Esophagus muscularis mucosa (tissue), 4 donors: ENCODE results near the gene MTG1. TPM values are rescaled to one million over a fixed set of nuclear protein-coding genes. Genes with fewer than 3 reads are reported as not detected.

Source experiments
- DNase-seq: peaks from one replicate; pipeline ENCODE4 v3.0.0-alpha.2; 2017; ENCODE audit errors: extremely low spot score
- H3K27ac ChIP-seq, 4 donors: fragments of 200-600 bp; sonication (generic); replicated peaks in 1 of 4; 1 replicate in 3 of 4; 2 replicates in 1 of 4; pipeline ENCODE4 v1.5.1; 2016 to 2019; ENCODE audit warnings: mild to moderate bottlenecking in 1 of 4
- H3K27me3 ChIP-seq, 4 donors: fragments of 200-600 bp; sonication (generic); one replicate each; pipeline versions ENCODE4 v1.5.1 to v1.6.0; 2016 to 2019
- H3K36me3 ChIP-seq, 4 donors: fragments of 200-600 bp; sonication (generic); one replicate each; pipeline ENCODE4 v1.5.1; 2016 to 2019
- H3K4me1 ChIP-seq, 4 donors: fragments of 200-600 bp; sonication (generic); one replicate each; pipeline ENCODE4 v1.5.1; 2016 to 2019
- H3K4me3 ChIP-seq, 4 donors: fragments of 200-600 bp; sonication (generic); 1 replicate in 2 of 4; 2 replicates in 2 of 4; pipeline ENCODE4 v1.5.1; 2016 to 2019; ENCODE audit warnings: mild to moderate bottlenecking in 4 of 4, moderate library complexity in 1 of 4
- H3K9me3 ChIP-seq, 4 donors: fragments of 200-600 bp; sonication (generic); 1 replicate in 3 of 4; 2 replicates in 1 of 4; pipeline ENCODE4 v1.5.1; 2016 to 2019
- EP300 ChIP-seq: sonication (generic); formaldehyde crosslinking; IDR thresholded peaks from one replicate; pipeline ENCODE4 v1.6.1; 2017; ENCODE audit warnings: antibody characterized with exemption
- POLR2A ChIP-seq: fragments of 450-650 bp; IDR thresholded peaks from one replicate; pipeline ENCODE4 v1.6.1; 2017; ENCODE audit warnings: antibody characterized with exemption, moderate library complexity, mild to moderate bottlenecking, low read depth
- POLR2AphosphoS5 ChIP-seq, 2 donors: sonication (generic); formaldehyde crosslinking; IDR thresholded peaks; one replicate each; pipeline ENCODE4 v1.6.1; 2017; ENCODE audit warnings: antibody characterized with exemption in 2 of 2
- WGBS: methylation state at CpG from one replicate; pipeline ENCODE4 v1.1.5; 2018; 5-methylcytosine and 5-hydroxymethylcytosine counted together
- intact Hi-C: fragments of 100-400 bp; cut with DNase I; formaldehyde crosslinking; loops from one replicate; pipeline ENCODE4 v1.15.1; 2023
- total RNA-seq, 4 donors: library from RNA; depleted of rRNA; stranded (reverse); fragments of >200 nt; gene quantifications; one replicate each; pipeline versions ENCODE4 v1.1.0 to v1.2.1, GENCODE V29; 2016
- TF ChIP-seq, protein P1 (sequence below), 3 experiments: fragments of 200-600 bp in 2 of 3; fragments of 450-650 bp in 1 of 3; sonication (generic) in 2 of 3; IDR thresholded peaks; one replicate each; pipeline ENCODE4 v1.5.1; 2017 to 2019; ENCODE audit warnings: antibody characterized with exemption in 3 of 3, mild to moderate bottlenecking in 2 of 3, moderate library complexity in 1 of 3

Gene MTG1, protein sequence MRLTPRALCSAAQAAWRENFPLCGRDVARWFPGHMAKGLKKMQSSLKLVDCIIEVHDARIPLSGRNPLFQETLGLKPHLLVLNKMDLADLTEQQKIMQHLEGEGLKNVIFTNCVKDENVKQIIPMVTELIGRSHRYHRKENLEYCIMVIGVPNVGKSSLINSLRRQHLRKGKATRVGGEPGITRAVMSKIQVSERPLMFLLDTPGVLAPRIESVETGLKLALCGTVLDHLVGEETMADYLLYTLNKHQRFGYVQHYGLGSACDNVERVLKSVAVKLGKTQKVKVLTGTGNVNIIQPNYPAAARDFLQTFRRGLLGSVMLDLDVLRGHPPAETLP
- 10 to 100 TPM; 12.6 to 23.6 (median 15.9) TPM for total RNA-seq

DNA sequence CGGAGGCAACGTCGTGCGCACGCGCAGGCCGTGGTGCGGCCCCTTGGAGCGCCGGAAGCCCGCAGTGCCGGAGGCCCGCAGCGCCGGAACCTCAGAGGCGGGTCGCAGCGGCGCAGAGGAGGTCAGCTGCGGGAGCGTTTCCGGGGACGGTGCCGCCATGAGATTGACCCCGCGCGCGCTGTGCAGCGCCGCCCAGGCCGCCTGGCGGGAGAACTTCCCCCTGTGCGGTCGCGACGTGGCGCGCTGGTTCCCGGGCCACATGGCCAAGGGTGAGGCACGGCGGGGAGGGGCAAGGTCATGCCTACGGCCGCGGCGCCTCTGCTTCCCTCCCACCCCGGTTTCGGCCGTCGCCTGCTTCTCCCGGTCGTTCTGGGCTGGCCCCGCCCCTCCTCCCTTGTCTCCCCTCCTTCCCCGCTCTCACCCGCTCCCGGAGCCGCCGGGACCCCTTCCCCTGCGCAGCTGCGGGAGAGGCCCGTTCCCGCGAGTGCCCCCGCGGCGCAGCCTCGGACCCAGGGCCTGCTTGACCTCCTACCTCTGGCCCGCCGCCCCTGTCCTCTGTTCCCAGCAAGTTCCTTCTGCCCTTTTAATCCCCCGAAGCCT, at the start of gene MTG1:
TSS of gene MTG1 (plus strand) at position 94 of the 600 bp plus-strand sequence. CDS start at position 158, 64 bp downstream.
- Histone ChIP-seq H3K4me3 (peak within 1 kb of the TSS; percentile 67 to 93 (median 81)), H3K27ac (peak within 1 kb of the TSS; percentile 75 to 86 (median 82)), H3K27me3 (no peaks in the 10 kb centered on the region), H3K36me3 (peaks cover 8 to 63% (median 34%) of the 10 kb centered on the region in 4 donors), H3K4me1 (peaks cover 14 to 20% (median 17%) of the 10 kb centered on the region in 4 donors), H3K9me3 (no peaks in the 10 kb centered on the region)
- TF ChIP-seq, protein P1, sequence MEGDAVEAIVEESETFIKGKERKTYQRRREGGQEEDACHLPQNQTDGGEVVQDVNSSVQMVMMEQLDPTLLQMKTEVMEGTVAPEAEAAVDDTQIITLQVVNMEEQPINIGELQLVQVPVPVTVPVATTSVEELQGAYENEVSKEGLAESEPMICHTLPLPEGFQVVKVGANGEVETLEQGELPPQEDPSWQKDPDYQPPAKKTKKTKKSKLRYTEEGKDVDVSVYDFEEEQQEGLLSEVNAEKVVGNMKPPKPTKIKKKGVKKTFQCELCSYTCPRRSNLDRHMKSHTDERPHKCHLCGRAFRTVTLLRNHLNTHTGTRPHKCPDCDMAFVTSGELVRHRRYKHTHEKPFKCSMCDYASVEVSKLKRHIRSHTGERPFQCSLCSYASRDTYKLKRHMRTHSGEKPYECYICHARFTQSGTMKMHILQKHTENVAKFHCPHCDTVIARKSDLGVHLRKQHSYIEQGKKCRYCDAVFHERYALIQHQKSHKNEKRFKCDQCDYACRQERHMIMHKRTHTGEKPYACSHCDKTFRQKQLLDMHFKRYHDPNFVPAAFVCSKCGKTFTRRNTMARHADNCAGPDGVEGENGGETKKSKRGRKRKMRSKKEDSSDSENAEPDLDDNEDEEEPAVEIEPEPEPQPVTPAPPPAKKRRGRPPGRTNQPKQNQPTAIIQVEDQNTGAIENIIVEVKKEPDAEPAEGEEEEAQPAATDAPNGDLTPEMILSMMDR (IDR thresholded peaks at IDR 0.05): peak; percentile 25 to 39 (median 37)
- TF ChIP-seq EP300 (no peak), POLR2AphosphoS5 (IDR thresholded peaks at IDR 0.05) (peak; percentile 89 to 91), POLR2A (peak; percentile 46)
- peak; percentile 96 for DNase-seq
- 1% methylated on average over 41 of the region's 69 CpGs for whole genome bisulfite sequencing
- intact Hi-C loops: no loop called here

DNA sequence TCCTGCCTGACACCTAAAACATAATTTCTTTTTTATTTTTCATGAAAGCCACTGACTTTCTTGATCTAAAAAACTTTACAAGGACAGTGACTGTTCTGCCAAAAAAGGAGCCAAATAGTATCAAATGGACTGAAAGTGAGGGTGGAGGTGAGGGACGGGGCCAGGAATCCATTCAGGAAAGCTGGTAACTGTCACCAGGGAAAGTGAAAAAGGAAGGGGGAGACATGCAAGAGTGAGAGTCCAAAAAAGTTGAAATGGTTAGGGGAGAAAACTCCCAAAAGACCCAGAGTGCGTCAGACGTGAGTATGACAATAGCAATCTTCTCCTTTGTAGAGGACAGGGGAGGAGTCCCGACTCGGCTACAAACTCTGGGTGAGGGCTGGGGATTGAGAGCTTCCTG, 49.7 kb upstream of the MTG1 start:
- intact Hi-C loops: no loop called here
- Histone ChIP-seq H3K9me3 (no peaks in the 10 kb centered on the region), H3K27ac (no peak overlapping the region), H3K36me3 (no peaks in the 10 kb centered on the region), H3K4me3 (no peak overlapping the region), H3K4me1 (peaks cover 0 to 4% (median 0%) of the 10 kb centered on the region in 4 donors), H3K27me3 (peaks cover 0 to 95% (median 15%) of the 10 kb centered on the region in 4 donors)
- TF ChIP-seq POLR2A: no peak
- TF ChIP-seq EP300: no peak
- TF ChIP-seq POLR2AphosphoS5 (IDR thresholded peaks at IDR 0.05): no peak
- TF ChIP-seq, protein P1 (IDR thresholded peaks at IDR 0.05): no peak
- no peak for DNase-seq
- 70% methylated on average over 5 of the region's 5 CpGs for WGBS

DNA sequence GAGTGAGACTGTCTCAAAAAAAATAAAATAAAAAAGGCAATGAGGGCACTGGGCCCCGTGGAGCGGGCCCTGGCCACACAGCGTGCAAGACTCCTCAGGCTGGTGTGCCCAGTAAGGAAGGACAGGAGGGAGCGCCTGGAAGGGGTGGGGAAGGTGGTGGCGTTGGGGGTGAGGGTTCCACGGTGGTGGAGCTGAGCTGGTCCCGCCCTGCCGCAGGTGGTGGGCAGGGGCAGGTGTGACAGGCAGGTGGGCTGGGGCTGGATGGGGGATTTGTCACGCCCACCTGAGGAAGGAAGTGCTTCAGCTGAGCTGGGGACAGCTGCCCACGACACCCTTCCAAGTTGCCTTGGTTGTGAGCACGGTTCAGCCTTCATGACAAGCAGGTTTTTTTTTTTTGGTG, 47.5 kb upstream of the MTG1 start:
- peaks cover 0 to 94% (median 15%) of the 10 kb centered on the region in 4 donors for H3K27me3 ChIP-seq
- DNase-seq: no peak
- WGBS: 65% methylated on average over 11 of the region's 11 CpGs
- no peak overlapping the region for H3K4me3 ChIP-seq
- H3K27ac ChIP-seq: no peak overlapping the region
- TF ChIP-seq, protein P1 (IDR thresholded peaks at IDR 0.05): no peak
- TF ChIP-seq POLR2AphosphoS5 (IDR thresholded peaks at IDR 0.05) (no peak), EP300 (no peak), POLR2A (no peak)
- intact Hi-C loops: no loop called here
- H3K4me1 ChIP-seq: peaks cover 0 to 4% (median 0%) of the 10 kb centered on the region in 4 donors
- no peaks in the 10 kb centered on the region for H3K9me3 ChIP-seq
- no peaks in the 10 kb centered on the region for H3K36me3 ChIP-seq

DNA sequence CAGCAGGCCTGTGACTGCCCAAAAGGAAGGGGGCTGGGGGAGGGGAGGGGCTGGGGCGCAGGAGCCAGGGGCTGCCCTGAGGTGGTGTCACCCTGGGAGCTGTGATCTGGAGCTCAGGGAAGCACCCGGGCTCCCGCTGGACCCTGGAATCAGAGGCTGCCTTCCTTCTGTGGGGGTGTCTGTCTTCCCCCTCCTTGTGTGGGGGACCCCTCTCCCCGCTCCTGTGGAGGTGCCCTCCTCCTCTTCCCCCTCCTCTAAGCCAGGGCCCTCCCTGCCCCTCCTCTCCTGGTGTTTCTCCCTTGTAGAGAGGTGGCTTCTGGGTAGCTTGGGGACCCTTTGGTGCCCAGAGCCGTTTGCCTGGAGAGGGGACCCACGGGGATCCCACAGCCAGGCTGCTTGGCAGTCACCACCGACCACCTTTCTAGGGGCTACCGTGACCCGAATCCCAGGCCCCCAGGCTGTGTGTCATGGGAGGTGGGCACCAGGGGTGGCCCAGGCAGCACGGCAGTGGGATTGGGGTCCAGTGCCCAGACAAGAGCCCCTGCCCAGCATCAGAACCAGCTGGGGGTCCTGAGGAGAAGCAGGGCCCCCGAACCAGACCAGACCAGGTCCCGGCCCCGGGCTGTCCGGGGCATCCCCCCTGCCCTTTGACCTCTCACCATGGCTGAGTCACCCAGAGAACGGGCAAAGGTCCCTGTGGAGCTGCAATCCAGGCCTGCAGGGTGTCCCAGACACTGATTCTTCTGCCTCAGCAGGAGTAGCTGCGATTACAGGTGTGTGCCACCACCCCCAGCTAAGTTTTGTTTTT, 46.0 kb upstream of the MTG1 start:
- Histone ChIP-seq H3K36me3 (no peaks in the 10 kb centered on the region), H3K27me3 (peaks cover 0 to 92% (median 15%) of the 10 kb centered on the region in 4 donors), H3K27ac (no peak overlapping the region), H3K4me3 (no peak overlapping the region), H3K9me3 (no peaks in the 10 kb centered on the region), H3K4me1 (peaks cover 0 to 4% (median 0%) of the 10 kb centered on the region in 4 donors)
- no peak for DNase-seq
- WGBS: 56% methylated on average over 8 of the region's 16 CpGs
- intact Hi-C loops: no loop called here
- TF ChIP-seq POLR2AphosphoS5 (IDR thresholded peaks at IDR 0.05): no peak
- TF ChIP-seq EP300: no peak
- TF ChIP-seq, protein P1 (IDR thresholded peaks at IDR 0.05): no peak
- TF ChIP-seq POLR2A: no peak
